ENCODE measurements around the gene MCOLN3.
A peak's percentile ranks its signal among the peaks of the same experiment; 100 is the strongest.

MCOLN3 gene

GRCh38 chr1:85048296-85049064, at the start of gene MCOLN3:
MCOLN3 (minus strand) TSS chr1:85048500; CDS start chr1:85045360, 3,140 bp downstream.
- peak in 1 of 2 donors; percentile 9 for DNase-seq (ENCODE audit: low read depth in 2 of 2)

GRCh38 chr1:85093644-85094043, 45.3 kb upstream of the MCOLN3 start:
- no peak for DNase-seq (ENCODE audit: low read depth in 2 of 2)

GRCh38 chr1:85091671-85092280, 43.5 kb upstream of the MCOLN3 start:
- peak in 1 of 2 donors; percentile 7 for DNase-seq (ENCODE audit: low read depth in 2 of 2)

GRCh38 chr1:85090225-85090624, 41.9 kb upstream of the MCOLN3 start:
- DNase-seq (ENCODE audit: low read depth in 2 of 2) = no peak

GRCh38 chr1:85089203-85089602, 40.9 kb upstream of the MCOLN3 start:
- no peak for DNase-seq (ENCODE audit: low read depth in 2 of 2)

GRCh38 chr1:85088408-85088784, 40.1 kb upstream of the MCOLN3 start:
- no peak for DNase-seq (ENCODE audit: low read depth in 2 of 2)

- no peak for DNase-seq (ENCODE audit: low read depth in 2 of 2)
Measured at GRCh38 chr1:85087659-85088407, 39.5 kb upstream of the MCOLN3 start.

- DNase-seq (ENCODE audit: low read depth in 2 of 2) = no peak
Measured at GRCh38 chr1:85085417-85085816, 37.1 kb upstream of the MCOLN3 start.

GRCh38 chr1:85078903-85079302, 30.6 kb upstream of the MCOLN3 start:
- DNase-seq (ENCODE audit: low read depth in 2 of 2) = no peak

- DNase-seq (ENCODE audit: low read depth in 2 of 2) = no peak
Measured at GRCh38 chr1:85074365-85074964, 26.2 kb upstream of the MCOLN3 start.

GRCh38 chr1:85070972-85071492, 22.7 kb upstream of the MCOLN3 start:
- DNase-seq (ENCODE audit: low read depth in 2 of 2) = no peak

GRCh38 chr1:85068846-85069245, 20.5 kb upstream of the MCOLN3 start:
- no peak for DNase-seq (ENCODE audit: low read depth in 2 of 2)

- no peak for DNase-seq (ENCODE audit: low read depth in 2 of 2)
Measured at GRCh38 chr1:85065550-85065949, 17.2 kb upstream of the MCOLN3 start.

GRCh38 chr1:85062425-85063026, 14.2 kb upstream of the MCOLN3 start:
- no peak for DNase-seq (ENCODE audit: low read depth in 2 of 2)

GRCh38 chr1:85061711-85062424, 13.6 kb upstream of the MCOLN3 start:
- peak; percentile 74 to 82 for DNase-seq (ENCODE audit: low read depth in 2 of 2)

- no peak for DNase-seq (ENCODE audit: low read depth in 2 of 2)
Measured at GRCh38 chr1:85060038-85060437, 11.7 kb upstream of the MCOLN3 start.

GRCh38 chr1:85059563-85059962, 11.3 kb upstream of the MCOLN3 start:
- DNase-seq (ENCODE audit: low read depth in 2 of 2) = no peak

GRCh38 chr1:85058786-85059185, 10.5 kb upstream of the MCOLN3 start:
- DNase-seq (ENCODE audit: low read depth in 2 of 2) = no peak

- no peak for DNase-seq (ENCODE audit: low read depth in 2 of 2)
Measured at GRCh38 chr1:85058311-85058710, 10.0 kb upstream of the MCOLN3 start.

GRCh38 chr1:85054664-85055063, 6.4 kb upstream of the MCOLN3 start:
- no peak for DNase-seq (ENCODE audit: low read depth in 2 of 2)

- DNase-seq (ENCODE audit: low read depth in 2 of 2) = no peak
Measured at GRCh38 chr1:85049735-85050166, 1.5 kb upstream of the MCOLN3 start.
